GM12878 (cell line): ENCODE results near the gene C9orf40.

Experiments
- BACH1 ChIP-seq: fragments of 450-650 bp; IDR thresholded peaks from 2 replicates; pipeline ENCODE4 v1.6.1; 2017; ENCODE audit warnings: mild to moderate bottlenecking, borderline replicate concordance
- CEBPZ ChIP-seq: fragments of 150-350 bp; IDR thresholded peaks from 2 replicates; pipeline ENCODE4 v1.6.1; 2016; ENCODE audit warnings: low read depth, low read length
- EP300 ChIP-seq, 2 experiments: fragments of 150-350 bp in 1 of 2; IDR thresholded peaks; 2 replicates each; pipeline ENCODE4 v1.6.1; 2011 to 2012; ENCODE audit warnings: low read depth in 2 of 2, low read length in 2 of 2, borderline replicate concordance in 1 of 2, improper control_type of control experiment in 1 of 2, inconsistent platforms in 1 of 2; ENCODE audit not compliant: control insufficient read depth in 1 of 2
- JUND ChIP-seq: IDR thresholded peaks from 2 replicates; pipeline ENCODE4 v1.6.1; 2012; ENCODE audit warnings: low read depth, mild to moderate bottlenecking, low read length, improper control_type of control experiment, moderate library complexity
- NR2C2 ChIP-seq: IDR thresholded peaks from 2 replicates; pipeline ENCODE4 v1.6.1; 2011; ENCODE audit warnings: borderline replicate concordance, low read depth; ENCODE audit not compliant: control insufficient read depth, insufficient read length
- PKNOX1 ChIP-seq: fragments of 450-650 bp; IDR thresholded peaks from 2 replicates; pipeline ENCODE4 v1.6.1; 2016; ENCODE audit warnings: mild to moderate bottlenecking
- POLR2A ChIP-seq: IDR thresholded peaks from 2 replicates; pipeline ENCODE4 v1.6.1; 2011; ENCODE audit warnings: low read depth, mild to moderate bottlenecking, low read length
- POLR2AphosphoS5 ChIP-seq: IDR thresholded peaks from 2 replicates; pipeline ENCODE4 v1.6.1; 2011; ENCODE audit warnings: mild to moderate bottlenecking, low read length, inconsistent platforms
- SUPT20H ChIP-seq: IDR thresholded peaks from 2 replicates; pipeline ENCODE4 v1.6.1; 2011; ENCODE audit warnings: low read depth, mild to moderate bottlenecking, low read length, moderate library complexity, borderline replicate concordance; ENCODE audit not compliant: control insufficient read depth
- YY1 ChIP-seq: IDR thresholded peaks from 2 replicates; pipeline ENCODE4 v1.6.1; 2011; ENCODE audit warnings: low read depth, mild to moderate bottlenecking, low read length
- ZZZ3 ChIP-seq: IDR thresholded peaks from 2 replicates; pipeline ENCODE4 v1.6.1; 2011; ENCODE audit warnings: low read depth; ENCODE audit not compliant: control insufficient read depth, insufficient read length
- TF ChIP-seq, protein P1 (sequence below), 3 experiments: IDR thresholded peaks in 2 of 3; conservative IDR thresholded peaks in 1 of 3; 2 replicates each; pipeline ENCODE4 v1.5.1; 2011; ENCODE audit warnings: low read depth in 3 of 3, low read length in 3 of 3, mild to moderate bottlenecking in 3 of 3, control low read depth in 2 of 3, moderate library complexity in 2 of 3, inconsistent platforms in 1 of 3, mixed read lengths in 1 of 3; ENCODE audit not compliant: control insufficient read depth in 2 of 3, insufficient read depth in 1 of 3; ENCODE audit errors: extremely low read depth in 1 of 3
- TF ChIP-seq, protein P2 (sequence below): IDR thresholded peaks from 2 replicates; pipeline ENCODE4 v1.6.1; 2011; ENCODE audit warnings: borderline replicate concordance, low read depth, mild to moderate bottlenecking, moderate library complexity, mixed read lengths, low read length; ENCODE audit not compliant: insufficient read depth; ENCODE audit errors: extremely low read length

- TF ChIP-seq, protein P1, sequence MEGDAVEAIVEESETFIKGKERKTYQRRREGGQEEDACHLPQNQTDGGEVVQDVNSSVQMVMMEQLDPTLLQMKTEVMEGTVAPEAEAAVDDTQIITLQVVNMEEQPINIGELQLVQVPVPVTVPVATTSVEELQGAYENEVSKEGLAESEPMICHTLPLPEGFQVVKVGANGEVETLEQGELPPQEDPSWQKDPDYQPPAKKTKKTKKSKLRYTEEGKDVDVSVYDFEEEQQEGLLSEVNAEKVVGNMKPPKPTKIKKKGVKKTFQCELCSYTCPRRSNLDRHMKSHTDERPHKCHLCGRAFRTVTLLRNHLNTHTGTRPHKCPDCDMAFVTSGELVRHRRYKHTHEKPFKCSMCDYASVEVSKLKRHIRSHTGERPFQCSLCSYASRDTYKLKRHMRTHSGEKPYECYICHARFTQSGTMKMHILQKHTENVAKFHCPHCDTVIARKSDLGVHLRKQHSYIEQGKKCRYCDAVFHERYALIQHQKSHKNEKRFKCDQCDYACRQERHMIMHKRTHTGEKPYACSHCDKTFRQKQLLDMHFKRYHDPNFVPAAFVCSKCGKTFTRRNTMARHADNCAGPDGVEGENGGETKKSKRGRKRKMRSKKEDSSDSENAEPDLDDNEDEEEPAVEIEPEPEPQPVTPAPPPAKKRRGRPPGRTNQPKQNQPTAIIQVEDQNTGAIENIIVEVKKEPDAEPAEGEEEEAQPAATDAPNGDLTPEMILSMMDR (IDR thresholded peaks at IDR 0.05 in 2 of 3, conservative IDR thresholded peaks at IDR 0.05 in 1 of 3; ENCODE audit: control insufficient read depth in 2 of 3, extremely low read depth in 1 of 3, insufficient read depth in 1 of 3, low read depth in 3 of 3, low read length in 3 of 3) = no peak
- TF ChIP-seq EP300 (IDR thresholded peaks at IDR 0.05; ENCODE audit: borderline replicate concordance in 1 of 2, control insufficient read depth in 1 of 2, low read depth in 2 of 2, low read length in 2 of 2) (no peak), POLR2A (no peak), POLR2AphosphoS5 (no peak), JUND (no peak), YY1 (no peak), BACH1 (no peak), CEBPZ (no peak), SUPT20H (no peak), PKNOX1 (no peak), NR2C2 (no peak), ZZZ3 (no peak)
- TF ChIP-seq, protein P2, sequence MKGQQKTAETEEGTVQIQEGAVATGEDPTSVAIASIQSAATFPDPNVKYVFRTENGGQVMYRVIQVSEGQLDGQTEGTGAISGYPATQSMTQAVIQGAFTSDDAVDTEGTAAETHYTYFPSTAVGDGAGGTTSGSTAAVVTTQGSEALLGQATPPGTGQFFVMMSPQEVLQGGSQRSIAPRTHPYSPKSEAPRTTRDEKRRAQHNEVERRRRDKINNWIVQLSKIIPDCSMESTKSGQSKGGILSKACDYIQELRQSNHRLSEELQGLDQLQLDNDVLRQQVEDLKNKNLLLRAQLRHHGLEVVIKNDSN = no peak
These were observed 31.0 kb downstream of the C9orf40 start for GRCh38 chr9:74921737-74922136.
